HG02642 (cell line): Measurements from ENCODE around the gene PGF.

Experiments used
- ATAC-seq: cut with Tn5 transposase; IDR thresholded peaks from one replicate; pipeline ENCODE4 v1.9.1; 2021; ENCODE audit warnings: mild to moderate bottlenecking; ENCODE audit not compliant: unreplicated experiment, poor library complexity

The PGF gene

DNA sequence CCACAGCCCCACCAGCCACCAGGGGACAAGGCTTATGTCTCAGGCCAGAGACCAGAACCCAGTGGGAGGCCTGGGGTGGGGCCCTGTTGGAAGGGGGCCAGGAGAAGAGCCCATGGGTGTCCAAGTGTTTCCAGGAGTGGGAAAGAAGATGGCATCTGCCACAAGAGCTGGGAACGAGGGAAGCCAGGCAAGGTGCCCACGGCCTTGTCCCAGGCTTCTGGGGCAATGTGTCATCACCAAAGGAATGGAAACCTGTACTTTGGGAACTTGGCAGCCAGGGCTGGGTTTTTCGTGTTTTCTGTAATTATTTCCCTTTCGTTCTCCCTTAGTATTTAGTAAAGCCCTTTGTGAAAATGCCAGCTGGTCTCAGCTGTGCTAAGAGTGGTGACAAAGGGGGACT is 5.3 kb upstream of the PGF start:
- no peak for ATAC-seq

DNA sequence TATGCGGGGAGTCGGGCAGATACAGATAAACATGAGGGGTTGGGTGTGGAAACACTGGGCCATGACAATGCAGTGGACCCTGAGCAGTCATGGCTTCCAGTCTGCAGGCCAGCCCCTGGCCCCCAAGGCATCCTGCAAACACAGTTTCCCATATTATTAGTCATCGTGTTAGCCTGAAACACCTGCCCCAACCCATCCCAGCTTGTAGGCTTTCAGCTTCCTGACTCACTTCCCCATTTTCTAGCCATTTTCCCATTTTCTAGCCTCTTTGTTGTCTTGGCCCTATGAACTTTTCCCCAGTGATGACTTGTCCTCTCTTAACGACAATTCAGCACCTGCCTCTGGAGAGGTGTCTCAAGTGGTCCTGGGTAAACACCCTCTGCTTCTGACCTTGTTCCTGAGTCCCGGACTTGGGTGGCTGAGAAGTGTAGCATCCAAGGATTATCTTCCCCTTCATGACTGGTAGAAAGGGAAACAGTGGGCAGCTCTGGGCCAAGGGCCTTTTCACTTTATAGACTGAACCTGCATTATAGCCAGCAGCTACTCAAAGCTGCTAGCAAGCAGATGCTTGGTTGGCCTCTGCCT is 4.3 kb upstream of the PGF start:
- no peak for ATAC-seq

DNA sequence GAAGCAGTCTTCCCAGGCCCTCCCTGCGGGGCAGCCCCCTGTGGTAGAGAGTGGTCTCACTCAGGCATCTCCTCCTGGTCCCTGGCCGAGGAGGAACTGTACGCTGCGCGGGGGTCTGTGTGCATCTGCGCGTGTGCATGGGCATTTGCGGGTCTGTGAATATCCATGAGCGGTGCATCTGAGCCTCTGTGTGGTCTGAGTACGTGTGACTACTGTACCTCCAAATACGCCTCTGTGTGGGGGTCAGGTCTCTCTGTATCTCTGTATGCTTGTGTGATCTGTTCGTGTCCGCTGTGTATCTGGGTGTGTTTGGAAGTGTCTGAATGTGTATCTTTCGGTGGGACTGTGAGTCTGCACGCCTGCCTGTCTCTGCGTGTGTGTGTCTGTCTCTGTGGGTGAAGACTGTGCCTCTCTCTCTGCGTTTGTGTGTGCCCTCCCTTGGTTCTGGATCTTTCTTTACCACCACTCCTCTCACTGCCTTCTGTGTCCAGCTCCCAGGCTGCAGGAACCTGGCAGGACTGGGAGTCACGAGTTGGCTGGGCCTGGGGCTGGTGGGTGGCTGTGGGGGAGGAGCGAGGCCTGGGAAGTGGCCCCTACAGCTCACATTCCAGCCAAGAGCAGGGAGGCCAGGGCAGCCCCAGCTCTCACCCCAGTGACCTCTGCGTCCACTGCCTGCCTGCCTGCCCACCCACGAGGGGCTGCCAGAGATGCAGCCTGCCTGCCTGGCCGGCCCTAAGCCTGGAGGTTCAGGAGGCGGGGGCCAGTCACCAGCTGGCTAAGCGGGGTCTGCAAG is 1.1 kb upstream of the PGF start:
- ATAC-seq: no peak

DNA sequence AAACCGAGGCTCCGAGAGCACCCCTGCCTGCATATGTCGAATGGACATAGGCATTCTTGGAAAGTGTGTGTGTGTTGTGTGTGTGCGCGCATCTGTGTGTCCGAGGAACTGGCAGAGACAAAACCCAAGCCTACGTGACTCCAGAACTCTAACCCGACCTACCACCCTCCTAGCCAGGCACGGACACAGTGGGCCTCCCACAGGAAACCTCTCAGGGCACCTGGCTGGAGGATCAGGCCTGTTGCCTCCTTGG is 556 bp upstream of the PGF start:
- ATAC-seq: no peak

DNA sequence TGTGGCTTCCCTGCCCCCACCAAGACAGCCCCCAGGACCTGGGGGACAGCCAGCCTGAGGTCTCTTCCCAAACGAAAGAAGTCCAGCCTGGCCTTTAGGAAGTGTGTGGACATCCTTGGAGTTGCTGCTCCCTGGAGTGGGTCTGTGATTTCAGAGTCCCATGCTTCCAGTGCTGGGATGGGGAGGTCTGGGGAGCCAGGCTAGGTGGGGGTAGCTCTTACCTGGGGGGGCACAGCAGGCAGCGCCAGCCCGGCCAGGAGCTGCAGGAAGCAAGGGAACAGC is 509 bp downstream of the PGF start:
- ATAC-seq: no peak

DNA sequence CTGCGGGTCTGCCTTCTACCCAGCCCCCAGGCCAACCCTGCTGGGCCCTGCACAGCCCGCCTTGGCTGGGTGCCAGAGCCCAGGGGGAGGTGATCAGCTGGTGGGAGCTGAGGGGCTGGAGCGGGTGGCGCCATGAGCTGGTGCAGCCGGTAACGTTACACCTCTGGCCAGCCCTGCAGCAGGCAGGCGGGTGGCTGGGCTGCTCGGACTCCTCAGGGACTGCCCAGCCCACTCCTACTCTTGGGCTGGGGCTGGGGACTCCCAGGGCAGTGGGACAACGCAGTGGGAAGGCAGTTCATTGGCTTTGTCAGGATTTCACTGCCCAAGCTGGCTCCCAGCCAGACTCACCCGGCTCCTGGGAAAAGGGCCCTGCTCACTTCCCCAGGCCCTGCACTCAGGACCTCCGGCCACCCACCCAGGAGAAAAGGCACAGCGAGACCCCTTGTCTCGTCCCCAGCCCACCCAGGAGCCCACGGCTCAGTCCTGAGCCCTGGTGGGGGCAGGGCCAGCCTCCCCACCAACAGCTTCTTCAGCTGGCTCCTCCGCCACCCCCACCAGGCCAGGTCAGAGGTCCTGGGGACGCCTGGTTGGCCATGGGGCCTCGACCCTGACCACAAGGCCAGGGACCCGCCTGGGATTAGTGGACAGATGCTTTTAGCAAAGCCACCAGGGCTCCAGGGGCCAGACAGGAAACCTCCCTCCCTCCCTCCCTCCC is 1.0 kb downstream of the PGF start:
- ATAC-seq: no peak

DNA sequence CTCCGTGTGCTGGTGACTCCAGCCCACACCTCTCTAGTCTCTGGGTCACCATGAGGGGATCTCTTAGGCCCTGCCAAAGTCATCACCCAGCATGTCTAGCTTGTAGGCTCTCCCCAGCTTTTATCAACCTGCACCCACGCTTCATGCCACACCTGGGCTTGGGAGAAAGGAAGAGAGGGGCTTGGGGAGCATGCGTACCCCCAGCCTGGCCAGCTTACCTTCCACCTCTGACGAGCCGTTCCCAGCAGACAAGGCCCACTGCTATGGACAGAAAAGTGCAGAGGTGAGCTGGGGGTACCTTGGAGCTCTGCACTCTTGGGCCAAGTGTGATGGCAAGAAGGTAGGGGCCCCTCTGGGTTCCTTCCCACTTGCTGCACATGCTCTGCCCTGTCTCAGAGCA is 1.7 kb downstream of the PGF start:
- ATAC-seq: no peak

DNA sequence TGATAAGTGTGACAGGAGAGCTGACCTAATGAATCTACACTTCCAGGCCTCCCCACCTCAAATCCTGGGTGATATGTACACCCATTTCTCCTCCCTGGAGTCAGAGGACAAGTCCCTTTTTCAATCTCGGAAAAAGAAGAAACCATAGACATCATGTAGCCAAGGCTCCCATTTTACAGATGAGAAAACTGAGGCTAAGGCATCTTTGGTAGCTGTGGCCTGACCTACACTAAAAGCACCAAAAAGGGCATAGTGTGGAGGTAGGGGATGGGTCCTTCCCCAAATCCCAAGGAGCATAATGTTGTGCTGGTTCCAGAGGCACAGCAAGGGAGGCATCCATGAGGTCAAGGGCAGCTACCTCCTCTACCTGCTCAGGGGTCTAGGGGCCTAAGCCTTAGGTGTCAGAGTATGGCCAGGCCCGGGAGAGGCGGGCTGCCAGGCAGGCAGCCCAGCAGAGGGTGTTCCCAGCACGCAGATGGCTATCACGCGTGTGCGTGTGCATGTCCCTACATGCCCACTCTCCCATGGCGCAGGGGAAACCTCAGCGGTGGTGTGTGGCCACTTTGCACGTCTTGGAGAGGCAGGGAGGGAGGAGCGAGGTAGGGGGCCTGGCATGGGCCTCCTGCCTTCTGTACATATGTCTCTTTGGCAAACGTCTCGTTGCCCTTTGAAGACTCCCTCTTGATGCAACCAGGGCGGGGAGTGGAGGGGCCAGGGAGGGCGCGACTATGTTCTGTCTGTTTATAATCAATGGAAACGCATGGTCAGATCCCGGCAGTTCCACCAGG is 2.5 kb downstream of the PGF start:
- no peak for ATAC-seq

DNA sequence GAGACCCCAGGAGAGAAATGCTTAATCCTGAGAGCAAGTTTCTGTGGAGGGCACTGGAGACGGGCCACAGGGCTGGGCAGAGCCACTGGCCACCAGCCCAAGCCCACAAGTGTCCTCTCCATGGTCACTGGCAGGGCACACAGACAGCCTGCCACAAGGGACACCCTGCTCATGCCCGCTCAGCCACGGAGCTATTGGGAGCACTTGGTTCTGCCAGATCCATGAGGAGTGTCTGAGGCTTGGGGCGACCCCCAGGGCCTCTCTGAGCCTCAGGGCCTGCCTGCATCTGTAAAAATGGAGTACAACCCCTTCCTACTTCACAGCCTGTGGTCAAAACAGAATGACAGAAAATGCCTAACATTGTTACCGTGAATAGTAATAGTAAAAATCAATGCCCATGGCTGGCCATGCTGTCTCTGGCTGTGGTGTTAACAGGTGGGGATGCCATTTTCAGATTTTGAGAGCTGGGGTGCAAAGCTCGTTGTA is 3.2 kb downstream of the PGF start:
- no peak for ATAC-seq

DNA sequence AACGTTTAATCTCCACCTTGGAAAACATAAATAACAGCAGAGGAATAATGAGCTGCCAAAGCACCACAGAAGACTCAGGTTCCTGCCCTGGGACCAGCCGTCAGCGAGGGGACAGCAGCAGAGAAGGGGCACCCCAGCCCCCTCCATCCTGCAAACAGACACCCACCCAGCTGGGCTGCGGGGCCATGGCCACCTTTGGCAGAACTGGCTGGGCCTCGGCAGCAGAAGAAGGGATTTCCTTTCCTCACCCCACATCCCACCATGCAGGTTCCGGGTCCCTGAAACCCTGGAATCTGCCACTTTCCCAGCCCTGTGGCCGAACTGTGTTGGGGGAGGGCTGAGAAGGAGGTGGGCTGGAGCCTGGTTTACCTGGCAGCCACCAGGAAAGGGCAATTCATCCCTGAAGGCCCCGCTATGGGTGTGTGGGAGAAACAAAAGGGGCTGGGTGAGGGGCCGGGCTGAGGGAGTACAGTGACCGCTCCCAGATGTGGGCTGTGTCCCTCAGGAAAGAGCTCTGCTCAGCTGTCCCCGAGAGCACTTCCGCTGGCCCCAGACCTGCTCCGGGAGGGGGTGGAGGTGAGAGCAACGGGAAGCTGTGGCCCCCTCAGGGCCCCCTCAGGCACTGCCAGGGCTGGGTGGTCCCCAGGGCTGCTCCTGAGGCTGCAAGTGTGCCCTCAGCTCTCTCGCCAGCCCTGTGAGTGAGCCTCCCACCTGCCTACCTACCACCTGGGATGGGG is 3.8 kb downstream of the PGF start:
- no peak for ATAC-seq

DNA sequence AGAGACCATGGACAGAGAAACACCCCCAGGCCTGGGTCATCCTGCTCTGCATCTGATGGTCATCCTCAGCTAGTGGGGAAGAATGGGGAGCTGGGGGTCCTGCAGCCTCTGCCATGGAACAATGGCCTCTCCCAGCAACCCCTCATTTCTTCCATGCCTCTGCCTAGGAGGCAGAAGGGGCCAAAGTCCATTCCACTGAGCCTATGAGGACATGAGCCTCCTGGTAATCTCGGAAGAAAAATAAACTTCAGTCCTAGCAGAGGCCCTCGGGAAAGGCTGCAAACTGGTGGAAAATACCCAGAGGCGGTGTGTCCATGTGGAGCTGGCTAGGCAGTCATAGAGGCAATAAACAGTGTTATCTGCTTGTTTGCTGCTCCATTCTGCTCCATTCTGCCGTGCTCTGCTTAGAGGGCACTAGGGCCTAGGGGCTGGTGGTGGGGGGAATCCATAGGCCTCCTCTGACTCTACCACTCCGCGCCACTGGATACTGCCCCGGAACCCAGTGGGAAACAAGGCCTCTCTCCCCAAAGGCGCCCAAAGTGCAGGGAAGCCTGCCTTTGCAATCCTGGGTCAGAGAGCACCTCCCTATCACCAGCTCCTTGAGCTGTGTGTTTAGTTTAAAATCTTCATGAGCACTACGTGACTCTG is 4.5 kb downstream of the PGF start:
- ATAC-seq: no peak

DNA sequence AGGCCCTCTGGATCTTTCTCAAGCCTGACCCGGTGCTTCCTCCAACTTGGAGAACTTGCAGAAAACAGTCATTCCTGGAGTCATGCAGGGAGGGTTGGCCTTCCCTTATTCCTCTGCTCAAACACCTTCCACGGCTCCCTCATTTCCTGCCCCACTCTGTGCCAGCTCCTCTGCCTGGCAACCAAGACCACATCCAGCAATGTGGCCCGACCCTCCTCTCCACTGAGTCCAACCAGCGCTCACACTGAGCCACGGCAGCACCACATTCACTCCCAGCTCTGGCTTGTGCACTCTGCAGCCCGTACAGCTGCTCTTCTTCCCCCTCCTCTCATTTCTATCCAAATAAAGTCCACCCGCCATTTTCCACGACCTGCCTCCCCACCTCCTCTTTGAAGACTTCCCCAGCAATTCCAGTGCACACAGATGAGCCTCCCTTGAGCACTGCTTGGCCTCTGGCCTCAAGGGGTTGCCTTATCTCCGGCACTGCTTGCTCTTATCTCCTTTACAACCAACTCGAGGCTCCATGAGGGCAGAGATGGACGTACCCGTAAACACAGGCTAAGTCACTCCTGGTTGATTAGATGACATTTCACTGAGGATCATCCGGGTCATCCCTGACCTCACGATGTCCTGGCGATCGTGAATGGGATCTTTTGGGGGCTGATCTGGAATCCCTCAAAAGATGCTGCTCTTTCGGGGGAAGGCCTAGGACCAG is 5.4 kb downstream of the PGF start:
- ATAC-seq: no peak

DNA sequence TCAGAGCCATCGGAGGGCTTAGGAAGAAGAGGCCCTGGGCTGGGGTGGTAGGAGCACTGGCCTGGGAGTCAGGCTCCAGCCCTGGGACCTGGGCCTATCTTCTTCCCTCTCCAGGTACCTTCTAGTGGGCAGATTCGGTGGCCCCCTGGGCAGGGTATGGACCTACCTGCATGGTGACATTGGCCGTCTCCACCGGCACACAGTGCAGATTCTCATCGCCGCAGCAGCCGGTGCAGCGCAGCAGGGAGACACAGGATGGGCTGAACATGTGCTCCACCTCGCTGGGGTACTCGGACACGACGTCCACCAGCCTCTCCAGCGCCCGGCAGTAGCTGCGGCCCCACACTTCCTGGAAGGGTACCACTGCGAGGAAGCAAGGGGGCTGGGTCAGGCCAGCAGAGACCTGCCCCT is 6.2 kb downstream of the PGF start:
- ATAC-seq: no peak

DNA sequence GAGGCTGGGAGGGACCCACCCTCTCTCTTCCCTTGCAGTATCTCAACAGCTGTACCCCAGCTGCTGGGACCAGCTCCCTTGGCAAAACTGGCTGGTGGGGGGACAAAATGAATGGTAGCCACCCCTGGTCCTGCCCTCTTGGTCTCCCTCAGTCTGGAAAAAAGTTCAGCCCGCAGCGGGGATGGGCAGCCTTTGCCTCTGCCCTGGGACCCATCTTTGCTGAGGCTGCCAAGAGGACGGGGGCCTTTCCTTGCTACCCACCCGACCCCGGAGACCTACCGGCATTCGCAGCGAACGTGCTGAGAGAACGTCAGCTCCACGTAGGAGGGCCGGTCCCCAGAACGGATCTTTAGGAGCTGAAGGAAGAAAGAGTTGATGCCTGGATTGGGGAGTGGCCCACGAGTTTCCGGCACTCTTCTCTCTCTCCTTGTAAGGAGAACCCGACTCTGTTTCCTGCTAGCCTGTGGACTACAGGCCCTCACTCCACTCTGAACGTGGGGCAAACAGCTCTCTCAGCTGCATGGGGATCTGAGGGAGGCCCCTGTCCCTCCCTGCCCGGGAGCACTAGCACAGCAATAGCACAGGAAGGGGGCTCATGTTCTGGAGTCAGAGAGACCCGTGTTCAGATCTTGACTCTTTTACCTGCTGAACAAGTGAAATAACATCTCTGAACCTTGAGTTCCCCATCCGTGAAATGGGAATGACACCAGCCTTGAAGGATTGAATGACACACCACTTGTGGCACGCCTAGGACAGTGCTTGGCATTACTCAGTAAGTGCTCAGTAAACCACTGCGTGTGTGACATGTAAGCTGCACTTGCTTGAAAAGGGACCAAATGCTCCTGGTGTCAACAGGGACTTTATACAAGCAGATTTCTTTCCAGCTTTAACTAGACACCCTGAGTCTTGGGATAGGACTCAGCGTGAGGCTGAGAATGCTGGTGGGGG is 6.9 kb downstream of the PGF start:
- no peak for ATAC-seq

DNA sequence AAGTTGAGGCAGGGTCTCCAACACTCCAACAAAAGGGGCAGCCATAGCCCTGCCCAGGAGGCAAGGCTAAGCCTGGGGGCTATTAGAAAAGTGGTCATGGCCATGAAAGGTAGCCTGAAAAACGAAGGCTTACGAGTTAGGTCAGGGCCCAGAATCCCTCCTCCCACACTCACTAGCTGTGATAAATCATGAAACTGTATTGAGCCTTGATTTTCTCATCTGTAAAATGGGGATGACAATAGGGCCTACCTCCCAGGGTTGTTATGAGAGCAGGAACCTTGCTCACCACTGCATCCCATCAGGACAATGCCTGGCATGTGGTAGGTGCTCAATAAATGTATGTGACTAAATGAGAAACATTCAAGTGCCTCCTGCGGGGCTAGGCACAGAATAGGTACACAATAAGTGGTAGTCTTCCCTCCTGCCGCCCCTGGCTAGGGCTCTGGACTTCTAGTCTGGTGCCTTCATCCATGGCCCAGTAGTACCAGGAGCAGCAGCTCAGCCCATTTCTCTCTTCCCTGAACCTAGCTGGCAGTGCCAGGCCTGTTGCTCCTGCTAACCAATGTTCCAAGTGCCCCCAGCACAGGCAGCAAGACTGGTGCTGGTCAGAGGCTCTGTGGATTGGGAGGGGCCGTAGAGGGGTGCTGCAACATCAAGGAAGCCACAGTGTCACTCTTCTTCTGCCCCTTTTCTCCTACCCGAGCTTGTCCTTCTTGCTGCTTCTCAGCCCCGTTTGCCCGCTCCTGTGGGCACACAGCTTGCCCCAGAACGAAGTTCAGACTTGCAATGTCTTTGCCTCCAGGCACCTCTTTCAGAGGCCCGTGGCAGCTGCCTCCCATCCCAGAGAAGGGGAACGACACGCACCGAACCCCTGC is 7.8 kb downstream of the PGF start:
- ATAC-seq: no peak

DNA sequence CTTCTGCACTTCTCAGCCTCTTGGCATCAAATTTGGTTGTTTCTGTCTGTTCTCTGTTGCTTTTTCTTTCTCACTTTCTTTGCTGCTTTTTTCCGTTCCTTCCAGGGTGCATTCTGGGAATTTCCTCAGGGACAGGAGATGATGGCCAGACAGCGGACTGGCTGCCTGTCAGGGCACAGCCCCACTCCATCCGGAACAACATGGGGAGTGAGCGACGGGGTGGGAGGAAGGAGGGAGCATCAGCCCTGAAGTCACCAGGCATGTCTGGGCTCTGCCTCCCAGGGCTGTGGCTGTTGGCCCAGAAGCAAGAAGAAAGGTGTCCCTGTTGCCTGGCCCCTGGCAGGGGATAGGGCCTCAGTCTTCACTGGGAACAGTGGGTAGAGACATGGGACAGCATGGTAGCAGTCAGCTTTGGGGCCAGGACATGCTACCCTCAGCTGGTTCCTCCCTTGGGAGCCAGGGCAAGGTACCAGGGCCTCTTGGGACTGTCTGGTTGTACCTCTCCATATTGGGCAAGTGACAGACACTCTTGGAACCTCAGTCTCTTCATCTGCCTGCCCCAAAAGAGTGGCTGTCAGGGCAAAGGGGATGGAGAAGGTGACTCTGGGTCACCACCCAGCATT is 8.6 kb downstream of the PGF start:
- no peak for ATAC-seq
